Panc1 (cell line): ENCODE data around the gene TSPAN4. TPM values are rescaled to one million over a fixed set of nuclear protein-coding genes. Genes with fewer than 3 reads are reported as not detected.

Source experiments
- ATAC-seq: fragments of 200-7000 bp; cut with Tn5 transposase; 2 replicates; pipeline ENCODE4 v1.9.1; 2020; ENCODE audit warnings: mild to moderate bottlenecking, moderate library complexity
- BruUV-seq: library from RNA; stranded (reverse); fragments of 400-500 nt; replicated peaks from 2 replicates; lab custom pipeline; 2021; lab: Mats Ljungman, UMichigan
- CTCF ChIA-PET: fragments of 300-600 bp; sonication (Branson Sonifier 250); formaldehyde crosslinking; loops from one replicate; lab custom pipeline; 2022; ENCODE audit warnings: antibody characterized with exemption; lab: Charles Lee
- POLR2A ChIA-PET: fragments of 300-600 bp; sonication (Branson Sonifier 250); formaldehyde crosslinking; loops from one replicate; lab custom pipeline; 2022; ENCODE audit warnings: antibody characterized with exemption; lab: Charles Lee
- DNase-seq: peaks from one replicate; pipeline ENCODE4 v3.0.0-alpha.2; 2010; ENCODE audit warnings: low read depth, low spot score
- H3K27ac ChIP-seq: 2 replicates; pipeline ENCODE4 v1.5.1; 2011; ENCODE audit warnings: mild to moderate bottlenecking, low read length, inconsistent platforms
- H3K27me3 ChIP-seq: fragments of 200-500 bp; sonication (Bioruptor generic); 2 replicates; pipeline ENCODE4 v1.6.0; 2014; ENCODE audit warnings: low read length, inconsistent platforms; ENCODE audit not compliant: control insufficient read depth, insufficient read depth
- H3K36me3 ChIP-seq: fragments of 200-500 bp; sonication (Bioruptor generic); 2 replicates; pipeline ENCODE4 v1.5.1; 2014; ENCODE audit warnings: inconsistent platforms, mild to moderate bottlenecking, low read length, moderate library complexity; ENCODE audit not compliant: control insufficient read depth, insufficient read depth
- H3K4me1 ChIP-seq: 2 replicates; pipeline ENCODE4 v1.5.1; 2011; ENCODE audit warnings: inconsistent platforms, mild to moderate bottlenecking, low read length, moderate library complexity; ENCODE audit not compliant: control insufficient read depth, insufficient read depth
- H3K4me3 ChIP-seq, 2 experiments: 2 replicates each; pipeline ENCODE4 v1.5.1; 2011 to 2012; ENCODE audit warnings: low read depth in 2 of 2, low read length in 2 of 2, mild to moderate bottlenecking in 2 of 2, inconsistent platforms in 1 of 2, moderate library complexity in 1 of 2
- H3K9me3 ChIP-seq: fragments of 200-500 bp; sonication (Bioruptor generic); 2 replicates; pipeline ENCODE4 v1.5.1; 2014; ENCODE audit warnings: low read depth, mild to moderate bottlenecking, inconsistent platforms, low read length, moderate library complexity; ENCODE audit not compliant: control insufficient read depth, insufficient read depth
- CTCF ChIP-seq: fragments of 450-650 bp; IDR thresholded peaks from 2 replicates; pipeline ENCODE4 v1.5.1; 2017; ENCODE audit warnings: mild to moderate bottlenecking
- POLR2AphosphoS5 ChIP-seq: IDR thresholded peaks from 2 replicates; pipeline ENCODE4 v1.6.1; 2012; ENCODE audit warnings: mild to moderate bottlenecking, low read depth, low read length, moderate library complexity
- REST ChIP-seq, 2 experiments: IDR thresholded peaks; 2 replicates each; pipeline ENCODE4 v1.6.1; 2011 to 2012; ENCODE audit warnings: low read depth in 2 of 2, control low read depth in 1 of 2, low read length in 1 of 2, mild to moderate bottlenecking in 1 of 2, moderate library complexity in 1 of 2; ENCODE audit not compliant: insufficient read depth in 1 of 2
- SIN3A ChIP-seq: IDR thresholded peaks from 2 replicates; pipeline ENCODE4 v1.6.1; 2012; ENCODE audit warnings: low read depth, mild to moderate bottlenecking, low read length, moderate library complexity, borderline replicate concordance; ENCODE audit not compliant: insufficient read depth
- TCF7L2 ChIP-seq: IDR thresholded peaks from 2 replicates; pipeline ENCODE4 v1.6.1; 2011; ENCODE audit warnings: mild to moderate bottlenecking, low read depth, low read length, inconsistent platforms
- in situ Hi-C: cut with HindIII; loops from 2 replicates; pipeline ENCODE4 v1.10.0; 2016; ENCODE audit warnings: low sequenced_read_pairs, low pct_unique_long_range_greater_than_20kb
- intact Hi-C: fragments of 100-400 bp; cut with micrococcal nuclease; formaldehyde crosslinking; loops from one replicate; pipeline ENCODE4 v1.10.0; 2022; ENCODE audit not compliant: unreplicated experiment
- total RNA-seq: library from RNA; stranded (reverse); gene quantifications from one replicate; pipeline ENCODE4 v1.2.1, GENCODE V29; 2021; ENCODE audit not compliant: unreplicated experiment

Gene TSPAN4
- total RNA-seq, 1 experiment from 2014 or later, result 187 TPM

GRCh38 chr11:911890-912219 is 69.2 kb downstream of the TSPAN4 start:
- H3K4me1 ChIP-seq, result peaks cover 17% of the 10 kb centered on the region
- no TSS peak for BruUV-seq
- intact Hi-C loops (no loop called here), in situ Hi-C loops (no loop called here)
- H3K4me3 ChIP-seq, result peak overlapping the region in 1 of 2 experiments; percentile 83; a peak in 1 of 4 replicates
- ChIA-PET POLR2A (no interaction called here), CTCF (interaction anchor here (0.6 to 1.4 kb wide), 3 partner anchors 13 to 326 kb away, joined by 3 to 6 read pairs (median 4); no protein-coding TSS in a partner anchor)
- ATAC-seq (no peak), DNase-seq (no peak)
- H3K36me3 ChIP-seq, result no peaks in the 10 kb centered on the region
- H3K27me3 ChIP-seq, result no peaks in the 10 kb centered on the region
- no peak for TF ChIP-seq SIN3A
- no peak for TF ChIP-seq TCF7L2
- no peak for TF ChIP-seq REST (IDR thresholded peaks at IDR 0.05; ENCODE audit: insufficient read depth in 1 of 2, low read depth in 2 of 2, low read length in 1 of 2)
- TF ChIP-seq CTCF, result no peak
- no peak for TF ChIP-seq POLR2AphosphoS5
- H3K27ac ChIP-seq, result peak overlapping the region; percentile 80
- H3K9me3 ChIP-seq, result no peaks in the 10 kb centered on the region

- no peak overlapping the region for H3K4me3 ChIP-seq
- TF ChIP-seq CTCF, result no peak
- TF ChIP-seq TCF7L2, result no peak
- TF ChIP-seq SIN3A, result no peak
- no peak for TF ChIP-seq REST (IDR thresholded peaks at IDR 0.05; ENCODE audit: insufficient read depth in 1 of 2, low read depth in 2 of 2, low read length in 1 of 2)
- no peaks in the 10 kb centered on the region for H3K36me3 ChIP-seq
- DNase-seq (no peak), ATAC-seq (no peak)
- no peaks in the 10 kb centered on the region for H3K9me3 ChIP-seq
- no TSS peak for BruUV-seq
- H3K27ac ChIP-seq, result no peak overlapping the region
- ChIA-PET POLR2A (no interaction called here), CTCF (interaction anchor here (0.6 kb wide), 1 partner anchor 326 kb away, joined by 3 read pairs; no protein-coding TSS in a partner anchor)
- H3K4me1 ChIP-seq, result peaks cover 17% of the 10 kb centered on the region
- in situ Hi-C loops, result no loop called here
- H3K27me3 ChIP-seq, result no peaks in the 10 kb centered on the region
- intact Hi-C loops, result no loop called here
These were observed 69.6 kb downstream of the TSPAN4 start for GRCh38 chr11:912266-912665.
